Natural killer cell (primary cell): ENCODE results near the gene CNTFR. TPM values are rescaled to one million over a fixed set of nuclear protein-coding genes. Genes with fewer than 3 reads are reported as not detected.

ENCODE experiments used
- ATAC-seq, 3 donors: fragments of 150-1000 bp in 2 of 3; fragments of 200-7000 bp in 1 of 3; cut with Tn5 transposase; 1 replicate in 1 of 3; 2 replicates in 2 of 3; pipeline ENCODE4 v1.10.0; 2021; ENCODE audit warnings: mild to moderate bottlenecking in 2 of 3, moderate library complexity in 2 of 3
- DNase-seq, 2 donors: peaks; one replicate each; pipeline versions ENCODE4 v3.0.0 to v3.0.0-alpha.2; 2013 to 2021; ENCODE audit warnings: mixed read lengths in 1 of 2
- H3K27ac ChIP-seq: one replicate; pipeline ENCODE4 v1.5.1; 2013; ENCODE audit warnings: mild to moderate bottlenecking, low read length
- H3K27me3 ChIP-seq: one replicate; pipeline ENCODE4 v1.6.1; 2013; ENCODE audit warnings: low read length; ENCODE audit not compliant: control insufficient read depth, insufficient read depth
- H3K36me3 ChIP-seq: one replicate; pipeline ENCODE4 v1.6.1; 2013; ENCODE audit warnings: low read length; ENCODE audit not compliant: control insufficient read depth, insufficient read depth
- H3K4me1 ChIP-seq: one replicate; pipeline ENCODE4 v1.6.1; 2013; ENCODE audit warnings: low read length; ENCODE audit not compliant: control insufficient read depth, insufficient read depth
- H3K4me3 ChIP-seq: one replicate; pipeline ENCODE4 v1.5.1; 2013; ENCODE audit warnings: low read length
- H3K9me3 ChIP-seq: one replicate; pipeline ENCODE4 v1.6.1; 2013; ENCODE audit warnings: low read length; ENCODE audit not compliant: control insufficient read depth, insufficient read depth
- H3K27ac Mint-ChIP-seq, 2 donors: one replicate each; pipeline ENCODE4 v1.8.0; 2022; ENCODE audit warnings: mild to moderate bottlenecking in 2 of 2, mixed read lengths in 2 of 2, moderate library complexity in 1 of 2
- H3K27me3 Mint-ChIP-seq, 2 donors: one replicate each; pipeline ENCODE4 v1.8.0; 2022; ENCODE audit warnings: low read depth in 2 of 2, mixed read lengths in 2 of 2
- H3K36me3 Mint-ChIP-seq: one replicate; pipeline ENCODE4 v1.8.0; 2022; ENCODE audit warnings: mixed read lengths
- H3K4me1 Mint-ChIP-seq, 2 donors: one replicate each; pipeline ENCODE4 v1.8.0; 2022; ENCODE audit warnings: mixed read lengths in 2 of 2
- H3K4me3 Mint-ChIP-seq: one replicate; pipeline ENCODE4 v1.8.0; 2022; ENCODE audit warnings: mild to moderate bottlenecking, moderate library complexity, mixed read lengths
- H3K9me3 Mint-ChIP-seq, 2 donors: one replicate each; pipeline ENCODE4 v1.8.0; 2022; ENCODE audit warnings: mixed read lengths in 2 of 2
- WGBS: methylation state at CpG from one replicate; pipeline ENCODE4 v1.1.7; 2013; ENCODE audit warnings: missing lambda C conversion rate; ENCODE audit not compliant: insufficient coverage; 5-methylcytosine and 5-hydroxymethylcytosine counted together
- intact Hi-C: fragments of 100-400 bp; cut with micrococcal nuclease; formaldehyde crosslinking; loops from one replicate; pipeline ENCODE4 v1.14.2; 2022
- total RNA-seq, 4 donors: library from RNA; stranded (reverse); fragments of 120-200 nt in 1 of 4; gene quantifications; one replicate each; pipeline versions ENCODE4 v1.2.3 to v1.2.4, GENCODE V29; 2013 to 2022
- TF ChIP-seq, protein P1 (sequence below): fragments of 200-600 bp; IDR thresholded peaks from one replicate; pipeline ENCODE4 v1.8.0; 2022; ENCODE audit warnings: antibody characterized with exemption

CNTFR gene
- total RNA-seq, 3 donors from 2014 or later (not counting 1 experiment from before 2014, with no cell fraction given) = not detected

DNA sequence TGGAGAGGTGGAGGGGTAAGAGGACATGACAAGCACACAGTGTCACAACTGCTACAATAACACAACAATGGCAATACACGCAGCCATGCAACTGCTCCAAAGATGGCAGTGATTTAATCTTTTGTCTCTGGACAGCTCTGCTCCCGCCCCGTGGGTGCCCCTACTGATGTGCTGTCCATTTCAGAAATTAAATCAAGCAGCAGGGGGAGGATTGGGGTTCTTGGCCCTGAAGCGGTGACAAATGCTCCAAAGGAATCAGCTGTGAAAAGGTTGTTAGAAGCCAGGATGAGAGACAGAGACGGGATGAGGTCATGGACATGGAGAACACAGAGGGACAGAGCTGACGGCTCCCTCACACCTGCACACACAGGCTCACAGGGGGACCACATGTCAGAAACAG, 22.6 kb downstream of the CNTFR start:
- no peaks in the 10 kb centered on the region for H3K9me3 Mint-ChIP-seq
- H3K9me3 ChIP-seq = peaks cover 2% of the 10 kb centered on the region
- H3K4me1 ChIP-seq = no peaks in the 10 kb centered on the region
- peaks cover 8 to 35% of the 10 kb centered on the region in 2 donors for H3K27me3 Mint-ChIP-seq
- intact Hi-C loops = no loop called here
- TF ChIP-seq, protein P1, sequence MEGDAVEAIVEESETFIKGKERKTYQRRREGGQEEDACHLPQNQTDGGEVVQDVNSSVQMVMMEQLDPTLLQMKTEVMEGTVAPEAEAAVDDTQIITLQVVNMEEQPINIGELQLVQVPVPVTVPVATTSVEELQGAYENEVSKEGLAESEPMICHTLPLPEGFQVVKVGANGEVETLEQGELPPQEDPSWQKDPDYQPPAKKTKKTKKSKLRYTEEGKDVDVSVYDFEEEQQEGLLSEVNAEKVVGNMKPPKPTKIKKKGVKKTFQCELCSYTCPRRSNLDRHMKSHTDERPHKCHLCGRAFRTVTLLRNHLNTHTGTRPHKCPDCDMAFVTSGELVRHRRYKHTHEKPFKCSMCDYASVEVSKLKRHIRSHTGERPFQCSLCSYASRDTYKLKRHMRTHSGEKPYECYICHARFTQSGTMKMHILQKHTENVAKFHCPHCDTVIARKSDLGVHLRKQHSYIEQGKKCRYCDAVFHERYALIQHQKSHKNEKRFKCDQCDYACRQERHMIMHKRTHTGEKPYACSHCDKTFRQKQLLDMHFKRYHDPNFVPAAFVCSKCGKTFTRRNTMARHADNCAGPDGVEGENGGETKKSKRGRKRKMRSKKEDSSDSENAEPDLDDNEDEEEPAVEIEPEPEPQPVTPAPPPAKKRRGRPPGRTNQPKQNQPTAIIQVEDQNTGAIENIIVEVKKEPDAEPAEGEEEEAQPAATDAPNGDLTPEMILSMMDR = no peak
- WGBS = 84% methylated on average over 6 of the region's 6 CpGs
- H3K27ac ChIP-seq = no peak overlapping the region
- ATAC-seq = no peak
- no peaks in the 10 kb centered on the region for H3K4me1 Mint-ChIP-seq
- H3K4me3 Mint-ChIP-seq = no peak overlapping the region
- H3K4me3 ChIP-seq = no peak overlapping the region
- no peaks in the 10 kb centered on the region for H3K36me3 ChIP-seq
- no peaks in the 10 kb centered on the region for H3K27me3 ChIP-seq
- H3K27ac Mint-ChIP-seq = no peak overlapping the region
- no peak for DNase-seq
- no peaks in the 10 kb centered on the region for H3K36me3 Mint-ChIP-seq

DNA sequence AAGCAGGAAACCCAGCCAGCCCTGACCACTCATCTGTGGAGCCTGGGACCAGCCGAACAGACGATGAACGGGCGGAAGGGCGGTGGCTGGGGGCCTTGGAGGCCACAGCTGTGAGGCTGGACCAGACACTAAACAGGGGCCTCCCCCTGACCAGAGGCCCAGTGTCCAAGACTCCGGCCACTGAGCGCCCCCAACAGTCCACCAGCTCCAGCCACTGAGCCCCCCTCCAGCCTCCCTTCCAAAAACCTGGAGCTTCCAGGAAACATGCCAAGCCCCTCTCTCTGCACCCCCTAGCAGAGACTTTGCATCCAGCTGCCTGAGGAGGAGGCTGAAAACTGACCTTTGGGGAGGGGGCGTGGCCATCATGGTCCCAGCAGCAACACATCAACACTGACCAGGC, 23.2 kb downstream of the CNTFR start:
- no peak overlapping the region for H3K4me3 ChIP-seq
- H3K9me3 ChIP-seq = peaks cover 6% of the 10 kb centered on the region
- WGBS = 71% methylated on average over 8 of the region's 8 CpGs
- no peaks in the 10 kb centered on the region for H3K9me3 Mint-ChIP-seq
- H3K4me1 ChIP-seq = no peaks in the 10 kb centered on the region
- no peaks in the 10 kb centered on the region for H3K27me3 ChIP-seq
- H3K27ac ChIP-seq = no peak overlapping the region
- TF ChIP-seq, protein P1 = no peak
- ATAC-seq = no peak
- no peaks in the 10 kb centered on the region for H3K36me3 ChIP-seq
- no peak overlapping the region for H3K4me3 Mint-ChIP-seq
- DNase-seq = no peak
- H3K36me3 Mint-ChIP-seq = no peaks in the 10 kb centered on the region
- H3K27ac Mint-ChIP-seq = no peak overlapping the region
- intact Hi-C loops = no loop called here
- H3K4me1 Mint-ChIP-seq = no peaks in the 10 kb centered on the region
- peaks cover 8 to 35% of the 10 kb centered on the region in 2 donors for H3K27me3 Mint-ChIP-seq

DNA sequence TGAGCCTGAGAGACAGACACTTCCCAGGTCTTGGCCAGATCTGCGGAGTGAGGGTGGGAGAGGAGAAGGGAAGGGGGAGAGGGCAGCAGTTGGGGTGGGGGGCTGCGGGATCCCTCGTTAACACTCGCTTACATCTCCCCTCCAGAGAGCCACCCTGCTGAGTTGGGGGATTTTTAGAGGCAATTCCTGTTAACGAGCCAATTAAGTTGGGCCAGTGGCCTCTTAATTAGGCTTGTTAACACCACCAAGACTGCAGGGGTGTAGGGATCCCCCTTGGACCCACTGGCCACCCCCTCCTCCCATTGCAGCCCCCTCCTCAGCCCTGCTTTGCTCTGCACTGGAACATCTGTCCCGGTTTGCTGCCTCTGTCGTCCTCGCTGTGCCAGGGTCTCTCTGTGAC, 23.7 kb downstream of the CNTFR start:
- WGBS = 74% methylated on average over 4 of the region's 8 CpGs
- H3K27ac ChIP-seq = no peak overlapping the region
- no peaks in the 10 kb centered on the region for H3K36me3 Mint-ChIP-seq

DNA sequence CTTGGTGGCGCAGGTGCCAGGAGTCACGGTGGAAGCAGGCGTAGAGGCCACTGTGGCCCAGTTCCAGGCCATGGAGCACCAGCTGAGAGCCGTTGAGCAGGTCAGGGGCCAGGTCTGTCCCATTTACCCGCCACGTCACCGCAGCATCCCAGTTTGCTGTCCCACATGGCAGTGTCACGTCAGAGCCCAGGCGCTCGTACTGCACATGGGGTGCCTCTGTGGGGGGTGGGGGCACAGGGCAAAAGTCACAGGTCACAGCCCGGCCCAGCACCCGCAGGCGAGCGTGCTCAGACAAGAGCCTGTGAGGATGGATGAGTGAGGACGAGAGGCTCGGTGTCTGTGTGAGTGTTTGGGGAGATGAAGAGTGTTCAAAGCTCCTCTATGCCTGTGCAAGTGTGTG, 24.9 kb downstream of the CNTFR start:
- no peaks in the 10 kb centered on the region for H3K36me3 Mint-ChIP-seq
- H3K4me1 ChIP-seq = no peaks in the 10 kb centered on the region
- no peak overlapping the region for H3K4me3 Mint-ChIP-seq
- H3K27me3 ChIP-seq = no peaks in the 10 kb centered on the region
- no peak overlapping the region for H3K4me3 ChIP-seq
- H3K9me3 ChIP-seq = peaks cover 6% of the 10 kb centered on the region
- H3K9me3 Mint-ChIP-seq = no peaks in the 10 kb centered on the region
- H3K27me3 Mint-ChIP-seq = peaks cover 8 to 38% of the 10 kb centered on the region in 2 donors
- TF ChIP-seq, protein P1 = no peak
- no peaks in the 10 kb centered on the region for H3K36me3 ChIP-seq
- H3K27ac ChIP-seq = no peak overlapping the region
- no peak for DNase-seq
- 96% methylated on average over 16 of the region's 16 CpGs for WGBS
- H3K27ac Mint-ChIP-seq = no peak overlapping the region
- no peak for ATAC-seq
- H3K4me1 Mint-ChIP-seq = no peaks in the 10 kb centered on the region
- intact Hi-C loops = no loop called here

More for the DNA sequence above, 23.7 kb downstream of the CNTFR start:
- H3K36me3 ChIP-seq = no peaks in the 10 kb centered on the region
- intact Hi-C loops = no loop called here
- H3K27me3 Mint-ChIP-seq = peaks cover 8 to 37% of the 10 kb centered on the region in 2 donors
- H3K27me3 ChIP-seq = no peaks in the 10 kb centered on the region
- no peak overlapping the region for H3K4me3 ChIP-seq
- no peak for ATAC-seq
- H3K9me3 ChIP-seq = peaks cover 6% of the 10 kb centered on the region
- H3K4me1 ChIP-seq = no peaks in the 10 kb centered on the region
- no peak overlapping the region for H3K4me3 Mint-ChIP-seq
- no peak for DNase-seq
- no peaks in the 10 kb centered on the region for H3K4me1 Mint-ChIP-seq
- H3K27ac Mint-ChIP-seq = no peak overlapping the region
- no peaks in the 10 kb centered on the region for H3K9me3 Mint-ChIP-seq
- TF ChIP-seq, protein P1 = no peak
